Kidney epithelial cell (primary cell): ENCODE measurements around the gene SLPI. TPM values are rescaled to one million over a fixed set of nuclear protein-coding genes. Genes with fewer than 3 reads are reported as not detected.

Experiments
- DNase-seq: peaks from one replicate; pipeline ENCODE4 v3.0.0-alpha.2; 2010; ENCODE audit warnings: low read depth
- H3K27me3 ChIP-seq: 2 replicates; pipeline ENCODE4 v1.6.0; 2011; ENCODE audit warnings: low read length; ENCODE audit not compliant: control insufficient read depth, insufficient read depth
- H3K36me3 ChIP-seq: 2 replicates; pipeline ENCODE4 v1.5.1; 2011; ENCODE audit warnings: low read length; ENCODE audit not compliant: control insufficient read depth, insufficient read depth
- H3K4me3 ChIP-seq: 2 replicates; pipeline ENCODE4 v1.5.1; 2011; ENCODE audit warnings: low read depth, mild to moderate bottlenecking, control low read depth, low read length
- CTCF ChIP-seq: IDR thresholded peaks from 2 replicates; pipeline ENCODE4 v1.5.1; 2011; ENCODE audit warnings: mild to moderate bottlenecking, moderate library complexity, low read length, control low read depth, inconsistent platforms; ENCODE audit not compliant: insufficient read depth, poor library complexity, severe bottlenecking
- total RNA-seq: library from RNA; depleted of rRNA; stranded (reverse); fragments of >200 nt; gene quantifications from 2 replicates; pipeline ENCODE4 v1.2.3, GENCODE V29; 2015

Gene SLPI
- total RNA-seq, 1 donor from 2014 or later = 88.0 TPM

DNA sequence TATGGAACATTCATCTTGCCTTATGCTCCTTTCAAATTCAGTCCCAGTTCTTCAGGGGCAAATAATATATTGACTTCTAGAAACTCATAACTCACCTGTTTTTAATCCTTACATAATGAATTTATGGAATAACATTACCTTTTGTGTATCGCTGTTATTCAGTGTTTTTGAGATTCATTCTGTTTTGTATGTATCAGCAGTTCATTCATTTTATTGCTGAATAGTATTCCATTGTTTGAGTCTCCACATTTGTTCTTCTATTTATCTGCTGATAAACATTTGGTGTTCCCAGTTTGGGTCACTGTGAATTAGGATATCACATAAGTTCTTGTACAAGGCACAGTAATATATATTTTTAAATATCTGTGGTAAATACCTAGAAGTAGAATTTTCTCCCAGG is 28.1 kb downstream of the SLPI start:
- no peak for DNase-seq
- TF ChIP-seq CTCF = no peak
- no peaks in the 10 kb centered on the region for H3K36me3 ChIP-seq
- H3K4me3 ChIP-seq = no peak overlapping the region
- H3K27me3 ChIP-seq = peaks cover 2% of the 10 kb centered on the region

GRCh38 chr20:45223136-45223535 is 31.2 kb downstream of the SLPI start:
- no peaks in the 10 kb centered on the region for H3K36me3 ChIP-seq
- no peak for TF ChIP-seq CTCF
- H3K27me3 ChIP-seq = peaks cover 2% of the 10 kb centered on the region
- no peak overlapping the region for H3K4me3 ChIP-seq
- DNase-seq = no peak

DNA sequence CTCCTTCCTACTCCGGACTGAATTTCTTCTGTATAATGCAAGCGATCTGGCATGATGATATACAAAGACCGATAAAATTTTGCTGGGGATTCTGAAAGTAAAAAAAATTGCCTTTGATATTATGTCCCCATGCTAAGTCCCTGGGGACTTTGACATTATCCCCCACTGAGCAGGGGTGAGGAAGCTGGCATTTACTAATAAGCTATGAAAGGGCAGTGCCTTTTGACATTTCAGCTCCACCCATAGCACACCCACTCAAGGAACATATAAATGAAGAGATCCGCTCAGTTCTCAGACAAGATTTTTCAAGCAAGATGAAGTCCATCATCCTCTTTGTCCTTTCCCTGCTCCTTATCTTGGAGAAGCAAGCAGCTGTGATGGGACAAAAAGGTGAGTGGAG is 33.3 kb downstream of the SLPI start, which contains the start of gene SEMG2:
Gene SEMG2 (plus strand): TSS at position 298 of the 400 bp plus-strand sequence. CDS start 17 bp downstream, at position 315.
- TF ChIP-seq CTCF = no peak
- no peak for DNase-seq
- Histone ChIP-seq H3K4me3 (no peak within 1 kb of the TSS), H3K27me3 (peaks cover 2% of the 10 kb centered on the region), H3K36me3 (no peaks in the 10 kb centered on the region)

DNA sequence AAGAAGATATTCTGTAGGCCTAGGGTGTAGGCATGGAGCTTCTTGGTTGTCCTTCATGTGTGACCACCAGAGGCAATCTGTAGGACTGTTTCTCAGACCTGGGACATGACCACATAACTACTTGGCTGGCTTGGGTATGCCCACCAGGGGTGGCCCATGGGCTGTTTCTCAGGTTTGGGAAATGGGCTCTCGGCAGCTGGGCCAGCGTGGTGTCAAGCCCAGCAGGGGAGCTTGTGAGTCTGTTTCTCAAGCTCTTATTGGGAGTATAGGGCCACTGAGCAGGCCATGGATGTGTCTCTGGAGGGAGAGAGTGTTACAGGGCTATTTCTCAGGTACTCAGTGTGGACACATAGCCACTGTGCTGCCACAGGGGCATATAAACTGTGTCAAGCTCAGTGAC is 35.7 kb downstream of the SLPI start:
- Histone ChIP-seq H3K4me3 (no peak overlapping the region), H3K36me3 (no peaks in the 10 kb centered on the region), H3K27me3 (no peaks in the 10 kb centered on the region)
- TF ChIP-seq CTCF = no peak
- DNase-seq = no peak

- Histone ChIP-seq H3K36me3 (no peaks in the 10 kb centered on the region), H3K4me3 (no peak overlapping the region), H3K27me3 (no peaks in the 10 kb centered on the region)
- DNase-seq = no peak
- TF ChIP-seq CTCF = no peak
Observed at GRCh38 chr20:45218124-45218523, 36.2 kb downstream of the SLPI start.

- no peaks in the 10 kb centered on the region for H3K36me3 ChIP-seq
- DNase-seq = no peak
- no peak overlapping the region for H3K4me3 ChIP-seq
- TF ChIP-seq CTCF = no peak
- H3K27me3 ChIP-seq = peaks cover 4% of the 10 kb centered on the region
Observed at GRCh38 chr20:45212836-45213235, 41.5 kb downstream of the SLPI start.
